Astrocyte of the cerebellum (primary cell): ENCODE data around the gene SLC11A1.

Source experiments
- DNase-seq: peaks from one replicate; pipeline ENCODE4 v3.0.0-alpha.2; 2011; ENCODE audit warnings: low read depth
- H3K4me3 ChIP-seq: 2 replicates; pipeline ENCODE4 v1.5.1; 2011; ENCODE audit warnings: mild to moderate bottlenecking, low read depth, low read length, moderate library complexity
- in situ Hi-C: cut with HindIII; loops from 2 replicates; pipeline ENCODE4 v1.10.0; 2017; ENCODE audit warnings: low sequenced_read_pairs
- TF ChIP-seq, protein P1 (sequence below): IDR thresholded peaks from 2 replicates; pipeline ENCODE4 v1.5.1; 2012; ENCODE audit warnings: low read length, low read depth, moderate library complexity, mild to moderate bottlenecking; ENCODE audit errors: missing control alignments

SLC11A1 gene, protein sequence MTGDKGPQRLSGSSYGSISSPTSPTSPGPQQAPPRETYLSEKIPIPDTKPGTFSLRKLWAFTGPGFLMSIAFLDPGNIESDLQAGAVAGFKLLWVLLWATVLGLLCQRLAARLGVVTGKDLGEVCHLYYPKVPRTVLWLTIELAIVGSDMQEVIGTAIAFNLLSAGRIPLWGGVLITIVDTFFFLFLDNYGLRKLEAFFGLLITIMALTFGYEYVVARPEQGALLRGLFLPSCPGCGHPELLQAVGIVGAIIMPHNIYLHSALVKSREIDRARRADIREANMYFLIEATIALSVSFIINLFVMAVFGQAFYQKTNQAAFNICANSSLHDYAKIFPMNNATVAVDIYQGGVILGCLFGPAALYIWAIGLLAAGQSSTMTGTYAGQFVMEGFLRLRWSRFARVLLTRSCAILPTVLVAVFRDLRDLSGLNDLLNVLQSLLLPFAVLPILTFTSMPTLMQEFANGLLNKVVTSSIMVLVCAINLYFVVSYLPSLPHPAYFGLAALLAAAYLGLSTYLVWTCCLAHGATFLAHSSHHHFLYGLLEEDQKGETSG

DNA sequence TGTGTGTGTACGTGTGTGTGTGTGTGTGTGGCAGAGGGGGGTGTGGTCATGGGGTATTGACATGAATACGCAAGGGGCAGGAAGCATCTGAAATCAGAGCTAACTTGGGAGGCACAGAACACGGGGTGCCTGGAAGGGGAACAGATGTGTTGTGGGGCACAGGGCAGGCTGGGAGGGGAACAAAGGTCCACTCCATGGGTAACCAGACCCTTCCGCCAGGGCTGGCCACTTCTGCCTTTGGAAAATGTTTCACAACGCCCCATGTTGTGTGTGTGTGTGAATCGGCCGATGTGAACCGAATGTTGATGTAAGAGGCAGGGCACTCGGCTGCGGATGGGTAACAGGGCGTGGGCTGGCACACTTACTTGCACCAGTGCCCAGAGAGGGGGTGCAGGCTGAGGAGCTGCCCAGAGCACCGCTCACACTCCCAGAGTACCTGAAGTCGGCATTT lies at the start of gene SLC11A1:
TSS of gene SLC11A1 (plus strand) at position 358 of the 451 bp plus-strand sequence. CDS start 96 bp downstream, outside the sequence.
- no peak within 1 kb of the TSS for H3K4me3 ChIP-seq
- TF ChIP-seq, protein P1, sequence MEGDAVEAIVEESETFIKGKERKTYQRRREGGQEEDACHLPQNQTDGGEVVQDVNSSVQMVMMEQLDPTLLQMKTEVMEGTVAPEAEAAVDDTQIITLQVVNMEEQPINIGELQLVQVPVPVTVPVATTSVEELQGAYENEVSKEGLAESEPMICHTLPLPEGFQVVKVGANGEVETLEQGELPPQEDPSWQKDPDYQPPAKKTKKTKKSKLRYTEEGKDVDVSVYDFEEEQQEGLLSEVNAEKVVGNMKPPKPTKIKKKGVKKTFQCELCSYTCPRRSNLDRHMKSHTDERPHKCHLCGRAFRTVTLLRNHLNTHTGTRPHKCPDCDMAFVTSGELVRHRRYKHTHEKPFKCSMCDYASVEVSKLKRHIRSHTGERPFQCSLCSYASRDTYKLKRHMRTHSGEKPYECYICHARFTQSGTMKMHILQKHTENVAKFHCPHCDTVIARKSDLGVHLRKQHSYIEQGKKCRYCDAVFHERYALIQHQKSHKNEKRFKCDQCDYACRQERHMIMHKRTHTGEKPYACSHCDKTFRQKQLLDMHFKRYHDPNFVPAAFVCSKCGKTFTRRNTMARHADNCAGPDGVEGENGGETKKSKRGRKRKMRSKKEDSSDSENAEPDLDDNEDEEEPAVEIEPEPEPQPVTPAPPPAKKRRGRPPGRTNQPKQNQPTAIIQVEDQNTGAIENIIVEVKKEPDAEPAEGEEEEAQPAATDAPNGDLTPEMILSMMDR: no peak
- DNase-seq: no peak
- in situ Hi-C loops: loop anchor here (5.0 kb wide), 1 partner anchor 85 kb away; no protein-coding TSS in a partner anchor

DNA sequence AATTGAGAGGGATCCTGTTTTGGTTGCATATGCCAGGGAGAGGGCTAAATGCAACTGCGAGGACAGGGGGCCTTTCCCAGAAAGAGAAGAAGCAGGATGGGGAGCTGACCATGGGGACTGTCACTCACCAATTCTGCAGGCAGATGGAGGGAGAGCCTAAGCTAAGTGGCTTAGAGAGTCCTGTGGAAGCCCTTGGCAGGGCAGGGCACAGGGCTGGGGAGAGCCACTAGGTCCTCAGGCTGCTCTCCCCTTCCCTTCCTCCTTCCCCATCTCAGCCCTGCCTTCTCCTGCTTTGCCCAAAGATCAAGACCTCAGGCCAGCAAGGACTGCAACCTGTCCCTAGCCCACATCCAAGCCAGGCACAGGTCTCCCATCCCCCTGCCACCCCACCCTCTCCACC lies 49.8 kb upstream of the SLC11A1 start:
- H3K4me3 ChIP-seq: no peak overlapping the region
- no peak for DNase-seq
- TF ChIP-seq, protein P1: no peak
- in situ Hi-C loops: no loop called here

DNA sequence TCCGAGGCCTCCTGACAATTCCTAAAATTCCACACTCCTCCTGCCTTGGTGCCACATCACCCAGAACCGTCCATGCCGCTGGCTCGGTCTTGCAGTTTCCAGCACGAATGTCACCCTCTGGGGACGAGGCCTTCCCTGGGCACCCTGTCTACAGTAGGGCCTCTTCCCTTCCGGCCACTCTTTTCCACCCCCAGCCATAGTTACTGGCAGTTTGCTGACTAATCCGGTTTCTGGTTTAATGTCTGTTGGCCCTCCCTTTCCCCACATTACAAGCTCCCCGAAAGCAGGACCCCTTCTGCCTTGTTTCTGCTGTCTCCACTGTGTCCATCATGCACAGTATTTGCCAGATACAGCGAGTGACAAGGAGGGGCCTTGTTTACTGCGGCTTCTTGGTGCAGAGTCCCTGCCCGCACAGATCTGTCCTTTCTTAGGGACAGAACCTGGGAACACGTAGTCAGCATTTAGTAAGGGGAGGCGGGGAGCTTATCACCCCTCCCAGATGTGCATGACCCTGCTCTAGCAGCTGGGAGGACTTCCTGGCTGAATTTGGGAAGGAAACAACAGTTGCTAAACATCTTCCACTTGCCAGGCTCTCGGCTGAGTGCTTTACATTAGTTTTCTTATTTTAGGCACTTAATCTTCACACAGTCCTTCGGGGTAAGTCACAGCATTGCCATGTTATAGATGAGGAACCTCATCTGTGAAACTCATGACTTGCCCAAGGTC lies 49.0 kb upstream of the SLC11A1 start:
- in situ Hi-C loops: no loop called here
- no peak overlapping the region for H3K4me3 ChIP-seq
- TF ChIP-seq, protein P1: no peak
- no peak for DNase-seq

DNA sequence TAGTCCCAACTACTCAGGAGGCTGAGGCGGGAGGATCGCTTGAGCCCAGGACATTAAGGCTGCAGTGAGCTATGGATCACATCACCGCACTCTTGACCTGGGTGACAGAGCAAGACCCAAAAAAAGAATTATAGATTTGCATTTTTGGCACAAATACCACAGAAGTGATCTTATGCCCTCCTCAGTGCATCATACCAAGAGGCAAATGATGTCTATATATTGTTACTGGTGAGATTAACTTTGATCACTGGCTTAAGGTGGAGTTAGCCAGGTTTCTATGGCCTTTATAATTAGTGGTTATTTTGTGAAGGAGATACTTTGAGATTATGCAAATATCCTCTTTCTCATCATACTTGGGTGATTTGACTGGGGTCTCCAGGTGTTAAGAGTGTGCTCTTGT lies 47.5 kb upstream of the SLC11A1 start:
- in situ Hi-C loops: no loop called here
- no peak for DNase-seq
- TF ChIP-seq, protein P1: no peak
- no peak overlapping the region for H3K4me3 ChIP-seq

DNA sequence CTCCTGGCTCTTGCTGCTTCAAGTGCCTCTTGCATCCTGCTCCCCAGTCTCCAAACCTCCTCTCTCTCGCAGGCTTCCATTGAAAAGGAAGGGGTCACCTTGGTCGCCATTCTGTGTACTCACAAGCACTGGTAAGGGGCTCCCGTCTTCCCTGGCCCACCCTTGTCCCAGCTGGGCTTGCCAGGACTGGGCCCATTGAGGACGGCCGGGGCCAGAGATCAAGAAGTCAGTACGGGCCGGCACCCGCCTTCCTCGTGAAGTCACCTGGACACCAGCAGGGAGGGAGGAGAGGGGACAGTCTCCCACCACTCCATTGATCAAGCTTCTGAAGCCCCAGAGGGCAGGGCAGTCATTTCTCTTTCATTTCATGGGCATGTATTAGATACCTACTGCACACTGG lies 41.4 kb upstream of the SLC11A1 start:
- TF ChIP-seq, protein P1: no peak
- no peak overlapping the region for H3K4me3 ChIP-seq
- in situ Hi-C loops: no loop called here
- DNase-seq: no peak

DNA sequence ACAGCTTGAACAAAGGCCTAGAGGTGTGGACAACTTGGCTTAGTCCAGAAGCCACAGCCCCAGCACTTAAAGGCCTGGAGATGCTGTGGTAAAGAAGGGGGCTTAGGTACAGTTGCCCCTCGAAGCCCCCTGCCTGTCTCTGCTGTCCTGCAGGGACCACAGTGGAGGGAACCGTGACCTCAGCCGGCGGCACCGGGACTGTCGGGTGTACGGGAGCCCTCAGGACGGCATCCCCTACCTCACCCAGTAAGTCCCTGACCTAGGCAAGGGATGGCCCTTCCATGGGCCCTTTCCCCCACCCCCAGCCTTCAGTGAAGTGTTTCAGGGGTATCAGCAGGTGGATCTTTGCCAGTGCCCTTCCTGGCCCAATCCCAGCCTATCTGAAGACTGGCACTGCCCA lies 40.7 kb upstream of the SLC11A1 start:
- TF ChIP-seq, protein P1: no peak
- H3K4me3 ChIP-seq: no peak overlapping the region
- no peak for DNase-seq
- in situ Hi-C loops: no loop called here
